ENCODE measurements around the gene EML1. TPM values are rescaled to one million over a fixed set of nuclear protein-coding genes. Genes with fewer than 3 reads are reported as not detected.

The EML1 gene
- total RNA-seq, 1 experiment from 2014 or later = 32.6 TPM

DNA sequence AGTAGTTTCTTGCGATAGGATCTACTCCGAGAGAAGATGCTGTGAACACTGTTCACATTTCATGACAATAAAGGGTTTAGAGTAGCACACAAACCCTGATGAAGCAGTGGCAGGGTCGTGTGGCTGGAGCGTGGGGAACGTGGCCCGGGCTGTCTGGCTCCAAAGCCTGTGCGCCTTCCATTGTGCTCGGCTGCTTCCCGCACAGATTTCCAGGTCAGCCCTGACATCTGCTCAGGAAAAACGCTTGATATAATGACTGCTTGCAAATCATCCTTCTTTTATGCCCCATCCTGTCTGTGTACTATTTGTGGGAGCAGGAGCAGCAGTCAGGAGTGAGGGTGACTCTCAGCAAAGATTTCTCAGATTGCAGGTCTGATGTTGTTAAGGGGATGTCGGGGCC lies 78.6 kb downstream of the EML1 start:
- DNase-seq (ENCODE audit: low read depth) = no peak

DNA sequence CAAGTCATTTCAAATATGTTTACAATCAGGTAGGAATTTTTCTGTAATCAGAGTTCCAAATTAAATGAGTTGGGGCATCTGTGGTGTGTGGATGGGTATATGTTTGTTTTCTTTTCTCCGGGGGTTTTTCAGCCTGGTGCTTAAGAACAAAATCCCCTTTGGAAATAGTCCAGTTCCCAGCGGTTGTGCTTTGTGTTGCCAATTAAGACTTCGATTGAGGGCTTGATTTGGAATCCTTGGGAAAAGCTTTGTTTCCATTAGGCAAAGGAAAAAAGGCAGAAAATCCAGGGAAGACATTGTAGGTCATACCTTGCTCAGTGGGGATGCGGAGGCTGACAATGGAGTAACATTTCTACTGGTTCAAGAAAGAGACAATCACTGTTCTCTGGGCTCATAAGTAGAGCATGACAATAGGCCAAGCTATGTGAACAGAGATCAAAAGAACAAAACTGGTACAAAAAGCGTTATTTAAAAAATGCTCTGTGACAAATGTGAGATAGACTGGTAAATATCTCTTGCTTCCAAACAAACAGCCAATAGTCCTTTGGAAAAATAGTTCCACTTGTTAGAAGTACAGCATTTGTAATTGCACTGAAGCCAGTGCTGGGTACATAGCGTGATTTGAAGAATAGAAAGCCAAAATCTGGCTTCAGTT lies 79.7 kb downstream of the EML1 start:
- peak; percentile 11 for DNase-seq (ENCODE audit: low read depth)

DNA sequence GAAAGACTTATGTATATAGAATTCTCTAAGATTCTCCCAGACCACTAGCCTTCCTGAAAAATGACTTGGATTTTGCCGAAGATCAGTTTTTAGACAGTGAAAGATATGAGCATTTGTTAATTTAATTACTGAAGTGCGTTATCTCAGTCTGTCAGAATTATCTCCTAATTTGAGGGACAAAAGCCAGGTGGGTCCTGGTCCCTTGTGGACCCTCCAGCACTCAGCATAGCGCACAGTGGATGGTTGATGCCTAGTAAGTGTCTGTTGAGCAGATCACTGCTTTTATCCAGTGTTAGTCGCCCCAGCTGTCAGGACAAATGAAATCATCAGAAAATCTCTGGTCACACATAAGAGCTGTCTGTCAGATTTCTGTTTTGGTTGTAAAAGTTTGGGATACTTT lies 80.4 kb downstream of the EML1 start:
- no peak for DNase-seq (ENCODE audit: low read depth)

DNA sequence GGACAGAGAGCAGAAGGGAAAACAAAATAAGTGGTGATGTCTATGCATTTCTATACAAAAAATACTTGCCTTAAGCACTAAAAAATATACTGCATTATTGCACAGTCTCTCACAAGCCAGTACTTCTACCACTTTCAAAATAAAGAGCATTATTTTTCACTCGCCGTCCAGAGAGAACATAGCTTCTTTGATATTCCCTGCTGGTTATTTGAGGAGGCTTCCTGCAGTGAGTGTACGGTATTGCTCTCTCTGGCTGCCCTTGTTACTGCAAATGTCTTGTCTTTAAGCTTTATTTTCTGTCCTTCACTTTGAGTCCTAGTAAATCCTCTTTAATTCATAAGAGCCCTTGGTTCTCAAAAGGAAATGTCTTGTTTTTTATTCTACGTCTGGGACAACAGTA lies 81.1 kb downstream of the EML1 start:
- DNase-seq (ENCODE audit: low read depth) = no peak

DNA sequence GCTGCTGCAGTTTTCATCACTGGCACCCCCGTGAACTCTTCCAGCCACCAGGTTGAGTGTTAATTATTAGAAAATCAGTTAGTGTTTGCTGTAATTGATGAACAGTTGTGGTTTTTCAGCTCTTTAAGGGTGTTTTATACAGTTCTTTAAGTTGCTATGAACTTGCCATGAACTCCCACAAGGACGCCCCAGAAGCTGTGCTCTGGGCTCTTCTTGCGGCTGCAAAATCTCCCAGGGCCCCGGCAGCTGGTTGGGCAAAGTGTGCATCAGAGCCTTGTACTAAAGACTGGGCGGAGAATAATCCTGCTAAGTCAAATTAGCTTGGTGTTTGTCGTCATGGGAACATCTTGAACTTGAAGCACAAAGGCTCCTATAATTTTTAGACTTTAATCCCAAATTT lies 82.2 kb downstream of the EML1 start:
- DNase-seq (ENCODE audit: low read depth) = no peak

DNA sequence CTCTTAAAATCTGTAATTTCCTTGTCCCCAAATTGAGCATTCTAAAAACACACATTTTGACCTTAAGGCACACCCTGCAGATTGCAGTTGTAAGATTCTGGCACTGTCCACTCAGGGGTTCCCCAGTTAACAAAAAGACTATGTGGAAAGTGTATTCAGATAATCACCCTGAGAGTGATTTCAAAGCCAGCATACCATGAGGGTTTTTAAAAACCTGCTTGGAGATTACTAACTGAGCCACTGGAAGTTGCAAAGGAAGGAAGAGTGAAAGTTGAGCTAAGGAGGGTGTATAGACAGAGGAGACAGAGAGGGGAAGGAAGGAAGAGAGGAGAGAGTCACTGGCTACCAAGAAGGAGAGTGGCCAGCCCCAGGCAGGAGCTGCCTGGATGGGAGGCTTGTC lies 82.6 kb downstream of the EML1 start:
- no peak for DNase-seq (ENCODE audit: low read depth)

DNA sequence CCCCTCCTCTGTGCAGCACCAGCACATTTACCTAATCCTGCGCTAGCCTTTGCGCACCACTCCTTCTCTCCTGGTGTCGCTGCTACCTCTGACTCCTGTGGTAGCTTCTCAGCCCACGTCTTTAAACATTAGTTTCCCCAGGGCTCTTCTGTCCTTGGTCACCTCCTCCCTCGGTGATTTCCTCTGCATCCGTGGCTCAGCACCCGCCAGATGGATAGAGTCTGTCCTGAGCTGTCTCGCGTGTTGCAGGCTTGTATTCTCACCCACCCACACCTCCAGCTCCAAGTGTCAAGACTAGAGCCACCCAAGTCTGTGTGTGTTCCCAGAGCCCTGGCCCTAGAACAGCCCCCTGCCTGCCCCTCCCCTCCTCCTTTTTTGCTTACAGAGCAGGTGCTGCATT lies 83.2 kb downstream of the EML1 start:
- no peak for DNase-seq (ENCODE audit: low read depth)

DNA sequence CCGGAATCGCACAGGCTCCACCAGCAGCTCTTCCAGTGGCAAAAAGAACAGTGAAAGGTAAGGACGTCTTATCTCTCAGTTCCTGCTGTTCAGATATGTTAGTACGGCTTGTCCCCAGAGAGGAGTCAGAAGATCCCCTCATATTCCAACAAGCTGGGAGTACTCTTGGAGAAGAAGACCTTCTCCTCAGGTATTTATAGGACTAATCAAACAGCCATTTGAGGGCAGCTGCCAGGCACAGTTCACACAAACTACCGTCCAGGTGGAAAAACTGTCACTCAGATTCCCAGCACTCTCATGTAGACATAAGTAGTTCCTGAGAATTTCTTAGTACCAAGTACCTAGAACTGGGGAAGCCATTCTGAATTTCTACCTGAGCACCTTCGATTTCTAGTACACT lies 85.3 kb downstream of the EML1 start:
- no peak for DNase-seq (ENCODE audit: low read depth)

DNA sequence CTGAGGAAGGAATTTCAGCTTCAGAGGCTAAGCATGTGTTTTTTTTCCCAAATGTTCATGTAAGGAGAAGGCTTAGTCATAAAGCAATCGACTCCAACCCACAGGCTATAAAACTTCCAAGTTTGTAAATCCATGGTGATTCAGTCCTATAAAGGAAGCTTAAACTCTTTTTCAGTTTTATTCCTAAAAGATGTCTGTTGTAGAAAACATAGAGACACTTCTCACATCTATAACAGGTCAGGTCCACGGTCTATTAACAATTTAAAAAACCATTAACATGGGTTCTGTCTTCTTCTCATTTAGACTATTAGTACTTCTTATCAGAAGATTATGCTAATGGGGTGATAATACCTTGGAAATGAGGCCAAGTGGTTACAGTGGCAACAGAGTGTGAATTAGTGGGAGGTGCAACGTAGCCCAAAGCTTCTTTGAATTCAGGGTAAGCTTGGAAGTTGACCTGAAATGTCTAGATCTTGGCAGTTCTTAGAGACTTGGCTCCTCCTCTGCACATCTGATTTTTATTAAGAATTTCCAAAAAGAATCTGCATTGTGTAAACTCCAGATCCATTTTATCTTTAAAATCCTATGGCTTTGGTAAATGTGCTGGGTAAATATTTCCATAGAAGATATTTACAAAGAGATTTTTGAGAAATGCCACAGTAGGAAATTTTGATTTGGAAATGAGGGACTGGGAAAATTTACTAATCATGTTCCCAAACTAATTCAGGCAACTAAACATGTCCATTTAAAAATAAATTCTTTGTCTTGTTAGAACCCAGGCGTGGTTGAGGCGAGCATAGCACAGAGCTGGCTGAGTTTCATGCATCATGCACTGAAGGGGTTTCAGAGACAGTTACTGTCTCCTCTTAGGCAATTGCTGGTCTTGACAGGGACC lies 86.4 kb downstream of the EML1 start:
- DNase-seq (ENCODE audit: low read depth) = peak; percentile 78

DNA sequence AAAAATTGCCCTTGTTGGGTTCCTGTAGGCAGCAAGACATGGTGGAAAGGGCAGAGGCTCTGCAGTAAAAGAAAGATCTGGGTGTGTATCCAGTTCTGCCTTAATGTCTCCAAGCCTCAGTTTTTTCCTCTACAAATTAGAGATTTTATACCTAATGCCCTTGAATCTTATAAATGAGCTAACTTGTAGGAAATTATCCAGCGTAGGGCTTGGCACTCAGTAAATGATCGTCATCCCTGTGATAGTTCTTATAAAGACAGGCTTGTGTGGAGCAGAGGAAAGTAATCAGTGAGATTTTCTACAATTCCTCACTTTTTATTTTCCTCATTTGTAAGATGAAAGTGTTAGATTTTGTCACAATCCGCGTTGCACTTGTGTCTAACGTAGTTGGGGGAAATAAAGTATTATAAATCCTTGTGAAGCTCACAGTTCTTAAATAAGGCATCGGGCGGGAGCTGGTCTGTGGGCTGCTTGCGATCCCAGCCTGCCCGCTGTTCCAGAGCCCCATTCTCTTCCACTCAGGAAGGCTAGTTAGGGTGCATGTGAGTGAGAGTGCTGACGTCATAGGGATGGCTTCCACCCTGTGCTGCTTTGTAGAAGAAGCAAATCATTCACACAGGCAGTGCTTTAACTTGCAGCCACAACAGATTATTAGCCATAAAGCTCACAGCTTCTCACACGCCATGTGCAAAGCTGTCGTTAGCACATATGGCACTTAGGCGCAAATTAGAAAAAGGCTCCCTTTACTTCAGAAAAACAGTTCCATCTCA lies 87.6 kb downstream of the EML1 start:
- no peak for DNase-seq (ENCODE audit: low read depth)

DNA sequence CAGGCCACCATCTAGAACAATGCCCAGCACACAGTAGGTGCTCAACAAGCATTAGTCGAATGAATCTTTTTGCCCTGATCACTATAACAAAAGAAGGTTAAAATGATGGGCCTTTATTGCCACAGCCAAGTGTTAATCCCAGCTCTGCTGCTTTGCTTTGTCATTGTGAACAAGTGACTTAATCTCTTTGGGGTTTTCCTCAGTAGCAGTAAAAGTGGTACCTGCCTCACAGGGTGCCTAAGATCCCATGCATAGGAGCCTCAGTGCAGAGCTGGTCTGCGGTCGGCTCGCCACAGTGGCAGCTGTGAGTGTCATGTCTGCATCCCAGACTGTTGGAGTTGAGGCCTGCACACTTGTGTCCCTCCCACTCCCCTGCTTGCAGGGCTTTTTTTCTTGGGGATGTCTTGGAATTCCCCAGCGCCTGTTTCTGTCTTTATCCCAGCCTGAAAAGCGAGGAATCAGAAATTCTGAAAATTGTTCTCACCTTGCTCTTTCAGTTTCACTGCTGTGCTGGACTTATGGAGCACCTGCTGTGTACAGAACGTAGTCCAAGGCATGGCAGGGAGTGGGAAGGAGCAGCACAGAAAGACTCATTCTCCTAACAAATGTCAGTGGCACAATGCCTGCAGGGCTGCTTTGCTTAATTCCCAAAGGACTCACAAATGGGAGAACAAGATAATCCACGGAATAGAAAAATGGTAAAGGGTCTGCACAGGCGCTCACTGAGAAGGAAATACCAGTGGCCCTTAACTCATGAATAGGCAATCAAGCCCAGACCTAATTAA lies 90.8 kb downstream of the EML1 start:
- no peak for DNase-seq (ENCODE audit: low read depth)

DNA sequence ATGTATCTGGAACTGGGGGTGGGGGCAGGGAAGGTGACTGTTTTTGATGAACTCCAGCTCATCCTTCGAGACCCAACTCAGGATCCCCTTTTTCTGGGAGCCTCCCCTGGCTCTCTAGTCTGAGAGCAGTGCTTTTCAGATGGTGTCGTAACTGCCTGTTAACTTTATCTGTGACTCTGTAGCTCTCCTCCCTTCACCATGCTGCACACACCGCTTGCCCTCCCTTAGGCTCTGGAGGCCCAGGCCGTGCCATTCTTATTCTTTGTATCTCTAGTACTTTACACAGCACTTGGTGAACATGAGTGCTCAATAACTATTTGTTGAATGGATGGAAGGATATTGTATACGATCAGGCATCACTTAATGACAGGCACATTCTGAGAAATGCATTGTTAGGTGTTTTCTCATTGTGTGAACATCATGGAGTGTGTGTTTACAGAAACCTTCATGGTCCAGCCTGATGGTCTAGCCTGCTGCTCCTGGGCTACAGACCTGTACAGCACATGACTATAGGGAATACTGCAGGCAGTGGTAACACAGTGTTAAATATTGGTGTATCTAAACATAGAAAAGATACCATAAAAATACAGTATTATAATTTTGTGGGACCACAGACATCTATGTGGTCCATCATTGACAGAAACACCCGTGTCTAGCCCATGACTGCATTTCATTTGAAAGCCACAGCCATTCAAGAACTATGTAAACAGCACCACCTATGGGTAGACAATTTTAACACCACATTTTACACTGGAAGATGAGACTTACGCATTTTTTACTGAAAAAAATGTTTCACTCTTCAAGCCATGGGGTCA lies 91.8 kb downstream of the EML1 start:
- DNase-seq (ENCODE audit: low read depth) = peak; percentile 58

DNA sequence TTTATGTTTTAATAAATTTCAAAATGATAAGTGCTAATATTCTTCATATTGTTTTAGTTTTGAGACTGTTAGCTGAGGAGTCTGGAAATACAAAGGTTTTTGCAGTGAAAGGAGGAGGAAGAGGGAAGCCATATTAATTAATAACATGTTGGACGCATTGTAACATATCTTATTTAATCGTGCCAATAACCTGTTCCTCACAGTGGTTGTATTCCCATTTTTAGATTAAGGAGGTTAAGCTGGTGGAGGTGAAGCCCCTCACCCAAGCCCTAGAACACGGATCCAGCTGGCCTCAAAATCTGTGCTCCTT lies 92.4 kb downstream of the EML1 start:
- DNase-seq (ENCODE audit: low read depth) = no peak

DNA sequence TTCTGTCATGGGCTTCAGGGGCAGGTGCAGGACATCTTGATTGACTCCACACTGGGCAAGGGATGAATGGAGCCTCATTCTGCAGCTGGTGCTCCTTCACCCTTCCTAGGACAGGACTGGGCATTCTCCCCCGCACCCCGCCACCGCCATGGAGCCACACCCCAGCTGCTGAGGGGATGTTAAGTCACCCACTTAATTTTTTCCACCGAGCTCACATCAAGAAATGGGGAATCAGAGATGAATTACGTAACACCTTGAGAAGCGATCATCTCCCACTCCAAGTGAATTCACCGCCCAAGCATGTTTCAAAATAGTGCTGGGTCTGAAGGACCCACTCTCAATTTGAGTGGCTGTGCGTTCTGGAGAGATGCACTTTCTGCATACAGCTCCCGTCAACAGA lies 94.2 kb downstream of the EML1 start:
- no peak for DNase-seq (ENCODE audit: low read depth)

DNA sequence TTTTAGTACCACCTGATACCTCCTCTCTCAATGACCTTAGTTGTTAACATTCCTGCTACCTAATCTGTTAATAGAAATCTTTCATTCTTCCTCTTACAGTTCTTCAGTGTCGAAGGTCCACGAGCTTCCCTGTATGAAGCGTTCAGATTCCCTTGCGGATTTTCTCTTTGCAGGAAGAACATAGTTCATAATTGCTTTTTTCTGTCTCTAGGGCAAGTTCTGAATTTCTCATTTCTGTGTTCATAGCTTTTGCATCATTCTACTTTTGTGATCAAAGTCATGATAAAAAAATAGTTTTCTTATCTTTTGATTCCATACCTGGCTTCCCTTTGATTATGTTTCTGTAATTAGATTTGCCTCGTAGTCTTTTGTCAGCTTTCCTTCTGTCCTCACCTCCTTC lies 94.9 kb downstream of the EML1 start:
- DNase-seq (ENCODE audit: low read depth) = no peak

DNA sequence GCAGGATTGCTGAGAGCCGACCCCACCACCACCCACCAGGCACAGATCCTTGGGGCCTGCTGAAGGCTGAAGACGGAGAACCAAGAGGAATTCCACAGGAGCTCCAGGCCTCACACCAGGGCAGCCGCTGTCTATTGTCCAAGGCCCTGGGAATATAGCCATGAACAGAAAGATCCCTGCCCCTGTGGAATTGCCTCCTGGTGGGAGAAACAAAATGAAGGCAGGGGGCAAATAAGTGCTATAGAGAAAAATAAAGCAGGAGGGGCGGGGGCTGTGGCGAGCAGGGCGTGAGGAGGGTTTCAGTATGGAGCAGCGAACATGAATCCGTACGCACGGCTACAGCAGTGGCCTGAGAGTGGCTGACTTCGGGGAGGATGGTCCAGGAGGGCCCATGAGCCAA lies 96.1 kb downstream of the EML1 start:
- no peak for DNase-seq (ENCODE audit: low read depth)

DNA sequence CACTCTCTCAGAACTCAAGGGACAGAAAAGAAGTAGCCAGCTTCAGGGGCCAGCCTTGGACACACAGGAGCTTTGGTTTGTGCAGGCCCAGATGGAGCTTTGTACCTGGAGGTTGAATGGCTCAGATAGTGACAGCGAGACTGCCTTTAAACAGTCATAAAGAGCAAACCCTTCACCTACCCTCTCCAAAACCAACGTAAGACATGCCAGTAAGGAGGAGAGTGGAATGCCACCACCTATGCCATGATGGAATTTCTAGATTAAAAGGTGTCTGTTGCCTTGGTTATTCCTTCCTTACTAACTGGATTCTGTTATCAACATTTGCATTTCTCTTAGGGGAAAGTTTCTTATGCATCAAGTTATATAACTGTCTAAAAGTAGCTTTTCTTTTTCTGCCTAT lies 98.1 kb downstream of the EML1 start:
- DNase-seq (ENCODE audit: low read depth) = no peak

DNA sequence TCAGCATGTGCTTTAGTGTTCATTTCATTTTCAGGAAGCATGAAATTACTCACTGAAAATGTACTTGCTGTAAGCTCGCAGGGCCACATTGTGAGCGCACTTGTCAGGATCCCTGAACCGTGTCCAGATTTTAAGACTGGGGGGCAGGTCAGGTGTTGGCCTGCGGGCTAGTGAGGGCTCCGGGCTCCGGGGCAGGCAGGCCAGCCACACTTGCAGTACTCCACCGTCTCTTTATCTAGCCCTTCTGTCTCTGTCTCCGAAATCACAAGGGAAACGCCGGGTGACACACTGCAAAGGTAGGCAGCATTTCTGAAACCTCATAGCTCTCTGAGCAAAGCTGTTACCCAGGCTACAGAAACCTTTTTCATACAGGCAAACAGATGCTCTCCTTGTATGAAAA lies 98.7 kb downstream of the EML1 start:
- DNase-seq (ENCODE audit: low read depth) = no peak

DNA sequence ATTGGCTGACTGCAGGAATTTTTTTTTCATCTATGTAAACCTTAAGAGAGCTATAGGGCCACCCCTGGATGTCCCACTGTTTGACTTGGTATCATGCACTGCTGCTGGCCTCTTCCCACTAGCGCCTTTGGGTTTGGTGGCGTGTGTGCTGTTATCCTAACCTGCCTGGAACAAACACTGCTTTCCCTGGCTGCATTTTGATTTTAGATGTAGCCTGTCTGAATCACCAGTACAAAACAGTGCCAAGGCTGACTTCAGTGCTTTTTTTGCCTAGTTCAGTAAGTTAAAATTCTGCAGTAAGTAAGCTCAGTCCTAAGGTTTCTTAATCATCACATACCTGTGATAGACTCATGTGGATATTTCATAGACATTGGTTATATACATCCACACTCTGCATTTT lies 99.2 kb downstream of the EML1 start:
- no peak for DNase-seq (ENCODE audit: low read depth)

DNA sequence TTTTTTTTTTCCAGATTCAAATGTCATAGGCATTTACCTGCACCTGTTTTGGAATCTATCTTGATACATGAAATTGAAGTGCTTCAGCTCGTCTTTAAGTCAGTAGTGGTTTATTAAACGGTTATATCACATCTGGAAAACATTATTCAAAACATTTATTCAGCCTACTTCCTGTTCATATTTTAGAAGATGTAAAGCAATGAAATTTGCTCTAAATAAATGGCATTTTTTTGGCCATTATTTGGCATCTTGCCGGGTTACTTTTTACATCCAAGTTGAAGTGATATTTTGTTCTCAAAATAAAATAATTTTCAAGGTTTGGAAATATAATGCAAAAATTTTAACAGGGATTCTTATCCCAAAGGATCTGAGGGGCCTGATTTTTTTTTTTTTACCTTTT lies 103.1 kb downstream of the EML1 start:
- no peak for DNase-seq (ENCODE audit: low read depth)

DNA sequence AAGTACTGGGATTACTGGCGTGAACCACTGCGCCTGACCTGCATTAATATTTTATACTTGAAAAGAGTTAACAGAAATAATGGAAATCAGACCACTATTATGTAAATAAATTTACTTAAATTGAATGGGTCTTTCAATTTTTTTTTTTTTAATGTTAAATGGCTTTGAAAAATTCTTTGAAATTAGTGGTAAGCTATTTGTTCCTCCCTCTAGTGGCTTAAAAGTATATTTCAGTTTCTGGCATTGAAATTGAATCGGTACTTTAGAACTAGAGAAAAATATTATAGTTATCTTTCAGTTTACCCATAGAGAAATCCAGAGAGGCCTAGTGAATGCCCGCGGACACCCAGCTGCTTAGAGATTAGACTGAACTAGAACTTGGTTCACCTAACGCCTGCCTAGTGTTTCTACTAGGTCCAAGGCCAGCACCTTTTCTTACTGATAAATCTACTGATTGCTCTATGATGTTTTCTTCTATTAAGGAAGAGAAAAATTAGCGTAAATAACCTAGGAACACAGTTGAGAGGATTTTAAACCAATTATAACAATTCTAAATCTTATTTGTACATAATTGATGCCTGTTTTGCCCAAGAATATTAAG lies 106.5 kb downstream of the EML1 start:
- DNase-seq (ENCODE audit: low read depth) = peak; percentile 7

All from M059J (cell line).